HG03439 (cell line): ENCODE data around the gene ARHGEF3.
A peak's percentile ranks its signal among the peaks of the same experiment; 100 is the strongest.
"Not testable (repeated sequence)": the region's sequence is repeated elsewhere in the genome, so short reads cannot be mapped to it uniquely, and the experiment has no call there.

Source experiments
- ATAC-seq: cut with Tn5 transposase; IDR thresholded peaks from one replicate; pipeline ENCODE4 v1.9.1; 2021; ENCODE audit warnings: mild to moderate bottlenecking, moderate library complexity; ENCODE audit not compliant: unreplicated experiment

The ARHGEF3 gene

GRCh38 chr3:56775445-56775837 is 26.3 kb downstream of the ARHGEF3 start:
- no peak for ATAC-seq

DNA sequence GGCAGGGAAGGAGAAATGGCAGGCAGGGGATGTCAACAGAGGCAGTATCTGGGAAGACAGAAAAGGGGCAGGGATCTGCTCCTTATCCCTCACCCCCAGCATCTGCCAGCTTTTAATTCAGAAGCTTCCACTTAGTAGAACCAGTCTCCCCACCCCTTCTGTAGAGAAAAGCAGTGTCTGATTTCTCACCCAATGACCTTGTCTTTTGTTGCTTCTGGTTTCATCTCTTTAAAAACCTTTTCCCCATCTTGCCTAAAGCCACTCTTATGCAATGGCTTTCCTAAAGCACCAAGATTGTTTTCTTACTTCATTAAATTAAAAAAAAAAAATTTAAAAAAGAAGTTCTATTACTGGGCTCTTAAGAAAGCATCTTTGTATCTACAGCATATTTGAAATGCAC is 27.8 kb downstream of the ARHGEF3 start:
- ATAC-seq = no peak

GRCh38 chr3:56772952-56773938 is 28.5 kb downstream of the ARHGEF3 start:
- ATAC-seq = no peak

DNA sequence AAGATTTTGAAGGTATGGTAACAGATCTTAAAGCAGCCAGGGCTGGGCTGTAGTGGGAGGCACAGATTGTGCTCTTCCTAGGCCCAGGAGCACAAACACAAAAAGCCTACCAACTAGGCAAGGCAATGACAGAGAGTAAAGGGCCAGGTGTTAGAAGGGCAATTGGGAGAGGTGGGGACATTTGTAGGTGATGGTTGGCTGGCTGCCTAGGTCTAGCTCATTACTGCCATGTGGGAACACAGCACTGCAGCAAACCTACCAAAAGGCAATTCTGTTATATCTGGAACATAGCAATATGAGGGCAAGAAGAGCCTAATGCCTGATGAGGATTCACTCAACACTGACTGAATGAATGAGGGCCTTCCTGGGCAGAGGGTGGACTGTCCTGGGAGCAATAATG is 30.4 kb downstream of the ARHGEF3 start:
- ATAC-seq = no peak

- no peak for ATAC-seq
Observed at GRCh38 chr3:56769116-56769707, 32.5 kb downstream of the ARHGEF3 start.

DNA sequence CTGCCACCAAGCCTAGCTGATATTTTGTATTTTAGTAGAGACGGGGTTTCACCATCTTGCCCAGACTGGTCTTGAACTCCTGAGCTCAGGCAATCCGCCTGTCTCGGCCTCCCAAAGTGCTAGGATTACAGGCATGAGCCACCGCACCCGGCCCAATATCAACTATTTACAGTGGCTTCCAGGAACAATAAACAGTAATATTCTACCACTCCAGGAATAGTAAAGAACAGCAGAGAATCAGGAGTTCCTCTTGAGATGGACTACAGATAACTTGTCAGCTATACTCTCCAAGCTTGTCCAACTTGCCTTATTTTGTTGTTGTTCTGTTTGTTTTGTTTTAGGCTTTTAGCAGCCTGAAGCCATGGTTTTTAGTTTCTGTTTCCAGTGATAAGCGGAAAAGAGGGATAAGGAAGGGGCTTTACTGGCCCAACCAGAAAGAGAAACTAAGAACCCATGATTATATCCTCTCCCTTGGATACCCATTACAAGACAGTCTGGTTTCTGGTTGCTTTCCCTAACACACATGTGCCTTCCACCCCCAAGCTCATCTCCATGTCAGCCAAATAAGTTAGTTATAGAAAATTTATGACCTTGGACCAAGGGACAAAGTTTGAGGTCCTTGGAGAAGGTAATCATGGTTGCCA is 36.7 kb downstream of the ARHGEF3 start:
- no peak for ATAC-seq

- ATAC-seq = no peak
Observed at GRCh38 chr3:56764184-56764583, 37.6 kb downstream of the ARHGEF3 start.

DNA sequence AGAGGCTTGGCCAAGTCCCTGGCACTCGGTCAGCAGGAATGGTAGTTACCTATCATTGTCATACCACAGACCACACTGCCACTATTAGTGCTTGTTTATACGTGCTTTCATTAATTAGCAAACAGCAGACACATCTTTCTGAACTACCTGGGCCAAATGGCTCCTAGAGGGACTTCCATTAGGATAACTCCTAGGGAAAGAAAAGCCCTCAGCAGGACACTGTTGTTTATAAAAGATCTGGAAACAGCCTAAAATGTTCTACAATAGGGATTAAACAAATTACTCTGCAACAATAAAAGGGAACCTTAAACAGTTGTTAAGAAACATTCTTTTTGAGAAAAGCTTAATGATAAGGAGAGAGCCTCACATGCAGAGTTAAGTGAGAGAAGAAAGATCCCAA is 38.5 kb downstream of the ARHGEF3 start:
- ATAC-seq = no peak

DNA sequence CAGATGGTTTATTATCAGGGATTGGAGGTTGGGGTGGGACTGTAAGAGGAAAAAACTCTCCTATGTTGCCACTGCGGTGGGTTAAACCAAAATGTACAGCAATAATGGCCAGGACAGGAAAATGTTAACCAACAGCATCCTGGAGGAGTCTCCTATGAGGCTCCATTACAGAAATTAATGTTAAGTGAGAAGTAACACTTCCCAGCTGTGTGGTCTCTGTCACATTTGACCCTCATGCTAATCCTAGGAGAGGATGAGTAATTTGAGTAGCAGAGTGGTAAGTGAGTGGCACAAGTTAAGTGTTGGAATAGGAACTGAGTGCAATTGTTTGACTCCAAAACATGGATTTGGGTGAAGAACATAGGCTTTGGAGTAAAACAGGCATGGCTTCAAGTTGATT is 39.0 kb downstream of the ARHGEF3 start:
- ATAC-seq = no peak

DNA sequence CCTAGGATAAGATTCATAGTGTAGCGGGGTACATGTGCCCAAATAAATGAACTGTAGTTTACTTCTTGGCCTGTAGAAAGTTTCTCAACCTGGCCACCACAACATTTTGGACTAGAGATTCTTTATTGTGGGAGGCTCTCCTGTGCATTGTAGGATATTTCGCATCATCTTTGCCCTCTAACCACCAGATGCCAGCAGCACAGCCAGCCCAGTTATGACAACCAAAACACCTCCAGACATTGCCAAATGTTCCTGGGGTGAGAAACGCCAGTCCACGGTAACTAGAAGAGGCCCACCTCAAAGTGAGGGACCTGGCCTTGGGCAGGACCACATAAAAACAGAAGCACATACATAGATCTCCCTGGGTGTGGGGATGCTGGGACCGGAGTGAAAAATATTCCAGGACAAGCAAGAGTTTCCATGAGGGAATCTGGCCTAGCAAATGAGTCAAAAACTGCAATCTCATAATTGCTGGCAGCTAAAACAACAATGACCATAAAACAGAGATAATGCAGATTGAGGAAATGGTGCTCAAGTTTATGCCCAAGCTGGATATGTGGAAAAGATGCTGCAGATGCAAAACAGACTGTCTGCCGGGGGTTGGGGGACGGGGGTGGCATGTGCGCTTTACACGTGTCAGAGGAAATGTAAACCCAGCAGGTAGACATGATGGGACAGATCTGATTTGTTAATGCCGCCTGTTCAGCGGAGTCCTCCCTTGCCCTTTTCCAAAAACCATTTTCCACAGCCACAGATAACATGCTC is 39.7 kb downstream of the ARHGEF3 start:
- no peak for ATAC-seq

DNA sequence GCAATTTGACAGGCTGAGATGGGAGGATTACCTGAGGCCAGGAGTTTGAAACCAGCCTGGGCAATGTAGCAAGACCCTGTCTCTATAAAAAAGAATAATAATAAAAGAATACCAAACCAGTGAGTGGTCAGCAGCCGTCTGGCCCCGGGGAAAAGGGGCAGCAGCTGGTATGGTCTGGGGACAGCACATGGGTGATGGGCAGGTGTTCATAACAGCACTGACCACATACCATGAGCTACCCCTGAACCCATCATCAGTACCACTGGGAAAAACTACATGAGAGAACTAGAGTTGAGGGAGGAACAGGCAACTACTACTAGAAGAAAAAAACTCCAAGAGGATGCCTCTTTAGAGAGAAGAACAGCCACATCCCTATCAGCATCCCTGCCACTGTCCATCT is 40.7 kb downstream of the ARHGEF3 start:
- ATAC-seq = no peak

GRCh38 chr3:56759532-56759931 is 42.2 kb downstream of the ARHGEF3 start:
- no peak for ATAC-seq

- peak; percentile 50 for ATAC-seq
Observed at GRCh38 chr3:56758539-56758981, 43.2 kb downstream of the ARHGEF3 start.

DNA sequence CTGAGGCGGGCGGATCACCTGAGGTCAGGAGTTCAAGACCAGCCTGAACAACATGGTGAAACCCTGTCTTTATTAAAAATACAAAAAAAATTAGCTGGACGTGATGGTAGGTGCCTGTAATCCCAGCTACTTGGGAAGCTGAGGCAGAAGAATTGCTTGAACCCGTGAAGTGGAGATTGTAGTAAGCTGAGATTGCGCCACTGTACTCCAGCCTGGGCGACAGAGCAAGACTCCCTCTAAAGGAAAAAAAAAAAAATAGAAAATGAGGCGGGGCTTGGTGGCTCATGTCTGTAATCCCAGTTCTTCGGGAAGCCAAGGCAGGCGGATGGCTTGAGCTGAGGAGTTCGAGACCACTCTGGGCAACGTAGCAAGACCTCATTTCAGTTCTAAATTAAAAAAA is 43.7 kb downstream of the ARHGEF3 start:
- not testable (repeated sequence) for ATAC-seq

DNA sequence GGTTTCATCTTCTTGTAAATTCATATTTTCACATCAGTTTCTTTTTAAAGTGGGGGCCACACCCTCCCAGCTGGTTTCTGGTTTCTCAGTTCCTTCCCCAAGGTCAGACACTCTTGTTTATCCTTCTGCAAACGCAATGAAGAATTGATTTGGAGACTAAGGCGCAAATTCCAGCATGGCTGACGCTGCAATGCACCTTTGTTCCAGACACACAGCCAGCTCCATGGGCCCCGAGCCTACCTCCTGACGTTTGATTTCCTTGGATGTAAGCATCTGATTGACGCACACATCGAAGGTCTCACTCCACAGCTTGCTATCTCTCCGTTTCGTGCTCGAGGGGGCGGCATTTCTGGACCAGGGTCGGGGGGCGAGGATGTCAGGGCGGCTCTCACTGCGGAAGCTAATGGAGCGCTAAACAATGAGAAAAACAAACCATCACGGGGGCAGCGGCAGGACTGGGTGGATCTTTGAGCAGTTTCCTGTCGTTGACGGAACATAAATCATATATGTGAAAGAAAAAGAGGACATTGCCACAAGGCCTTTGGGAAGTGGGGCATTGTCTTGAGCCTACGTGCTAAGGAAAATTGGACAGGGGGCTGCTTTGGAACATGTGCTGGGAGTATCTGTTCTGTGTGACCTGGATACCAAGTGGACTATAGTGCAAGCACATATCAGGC is 46.9 kb downstream of the ARHGEF3 start:
- ATAC-seq = no peak

GRCh38 chr3:56753206-56753820 is 48.4 kb downstream of the ARHGEF3 start:
- peak; percentile 88 for ATAC-seq

DNA sequence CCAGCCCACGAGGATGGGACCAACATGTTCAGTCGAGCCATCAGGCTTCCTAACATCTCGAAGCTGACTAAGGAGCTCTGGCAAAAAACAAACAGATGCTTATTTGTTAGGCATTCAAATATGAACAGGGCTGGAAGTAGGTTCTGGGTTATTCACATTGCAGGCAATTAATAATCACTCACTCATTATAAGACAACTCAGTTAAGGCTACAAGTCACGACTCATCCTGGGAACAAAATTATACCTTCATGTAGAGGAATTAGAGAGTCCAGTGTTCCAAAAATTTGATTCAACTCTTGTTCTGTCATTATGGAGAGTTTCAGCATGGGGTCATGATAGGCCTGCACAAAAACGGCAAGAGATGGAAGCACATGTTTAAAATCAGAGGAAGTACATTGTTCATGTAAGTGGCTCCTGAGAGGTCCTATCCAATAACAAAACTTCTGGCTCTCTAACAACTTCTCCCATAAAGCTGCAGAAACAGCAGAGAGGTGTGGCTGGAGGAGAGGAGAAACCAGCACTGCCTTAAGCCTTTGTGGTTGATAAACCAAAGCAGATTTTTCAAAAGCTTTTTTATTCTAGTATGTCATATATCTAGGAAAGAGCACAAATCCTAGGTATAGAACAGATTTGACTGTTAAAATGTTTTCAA is 50.6 kb downstream of the ARHGEF3 start:
- ATAC-seq = no peak

DNA sequence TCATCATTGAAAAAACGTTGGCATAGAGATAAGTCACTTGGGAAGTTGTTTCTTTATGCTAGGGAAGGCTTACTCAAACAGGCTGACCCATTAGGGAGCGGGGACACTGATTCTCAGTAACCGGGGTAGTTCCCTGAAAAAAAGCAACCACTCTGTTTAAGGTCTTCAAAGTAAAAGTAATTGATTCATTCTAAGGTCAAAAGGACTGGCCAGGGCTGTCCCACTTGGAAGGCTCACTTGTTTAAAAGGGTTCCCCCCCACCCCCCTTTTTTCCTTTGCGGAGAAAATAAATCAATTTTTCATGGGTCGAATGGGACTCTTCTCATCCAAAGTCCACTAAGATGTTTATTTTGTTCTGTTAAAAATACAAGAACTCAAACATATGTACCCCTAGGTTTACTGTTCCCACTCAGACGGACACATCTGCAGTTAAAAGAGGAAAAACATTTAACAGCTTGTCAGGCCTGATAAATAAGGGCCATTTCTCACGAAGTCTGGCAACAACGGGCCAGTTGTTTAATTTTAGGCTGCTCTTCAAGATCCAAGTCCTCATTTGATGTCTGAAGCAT is 53.0 kb downstream of the ARHGEF3 start:
- no peak for ATAC-seq

GRCh38 chr3:56747150-56747549 is 54.6 kb downstream of the ARHGEF3 start:
- no peak for ATAC-seq
